CD4-positive, alpha-beta T cell (primary cell): ENCODE data around the gene MYRIP. TPM values are rescaled to one million over a fixed set of nuclear protein-coding genes. Genes with fewer than 3 reads are reported as not detected.

Experiments used
- ATAC-seq: fragments of 200-7000 bp; cut with Tn5 transposase; one replicate; pipeline ENCODE4 v1.10.0; 2022; ENCODE audit warnings: mild to moderate bottlenecking; ENCODE audit not compliant: poor library complexity
- CTCF ChIA-PET: fragments of 350-600 bp; sonication (Branson Sonifier 250); formaldehyde crosslinking; loops from one replicate; lab custom pipeline; 2021; ENCODE audit warnings: antibody characterized with exemption, inconsistent platforms; lab: Charles Lee
- POLR2A ChIA-PET: fragments of 350-600 bp; sonication (Branson Sonifier 250); formaldehyde crosslinking; loops from one replicate; lab custom pipeline; 2021; ENCODE audit warnings: antibody characterized with exemption, inconsistent platforms; lab: Charles Lee
- DNase-seq, 14 experiments: peaks; one replicate each; pipeline ENCODE4 v3.0.0-alpha.2; 2013 to 2020; ENCODE audit warnings: mixed read lengths in 2 of 14
- H3K27ac ChIP-seq, 2 donors: one replicate each; pipeline versions ENCODE4 v1.5.1 to v1.7.0; 2013; ENCODE audit warnings: low read length in 2 of 2, low read depth in 1 of 2, mild to moderate bottlenecking in 1 of 2
- H3K27me3 ChIP-seq, 2 experiments: 1 replicate in 1 of 2; 2 replicates in 1 of 2; pipeline versions ENCODE4 v1.6.1 to v1.7.0; 2013; ENCODE audit warnings: low read length in 2 of 2, control low read depth in 1 of 2, mild to moderate bottlenecking in 1 of 2, moderate library complexity in 1 of 2; ENCODE audit not compliant: insufficient read depth in 2 of 2, control insufficient read depth in 1 of 2
- H3K36me3 ChIP-seq: one replicate; pipeline ENCODE4 v1.6.1; 2013; ENCODE audit warnings: low read length, control low read depth; ENCODE audit not compliant: insufficient read depth
- H3K4me1 ChIP-seq: one replicate; pipeline ENCODE4 v1.6.1; 2013; ENCODE audit warnings: low read length, control low read depth; ENCODE audit not compliant: insufficient read depth
- H3K4me3 ChIP-seq: one replicate; pipeline ENCODE4 v1.5.1; 2013; ENCODE audit warnings: mild to moderate bottlenecking, low read length, moderate library complexity
- H3K9me3 ChIP-seq, 2 experiments: 1 replicate in 1 of 2; 2 replicates in 1 of 2; pipeline versions ENCODE4 v1.6.1 to v1.7.0; 2013; ENCODE audit warnings: low read length in 2 of 2, mild to moderate bottlenecking in 2 of 2, control low read depth in 1 of 2, moderate library complexity in 1 of 2; ENCODE audit not compliant: control insufficient read depth in 1 of 2, insufficient read depth in 1 of 2
- H3K27ac Mint-ChIP-seq: one replicate; pipeline ENCODE4 v1.8.0; 2020; ENCODE audit warnings: mixed read lengths
- H3K27me3 Mint-ChIP-seq: one replicate; pipeline ENCODE4 v1.8.0; 2021; ENCODE audit warnings: mixed read lengths
- H3K36me3 Mint-ChIP-seq: one replicate; pipeline ENCODE4 v1.8.0; 2021; ENCODE audit warnings: low read depth, mixed read lengths
- H3K4me1 Mint-ChIP-seq: one replicate; pipeline ENCODE4 v1.8.0; 2021; ENCODE audit warnings: low read depth, mixed read lengths
- H3K4me3 Mint-ChIP-seq: one replicate; pipeline ENCODE4 v1.8.0; 2020; ENCODE audit warnings: mild to moderate bottlenecking, mixed read lengths
- H3K9me3 Mint-ChIP-seq: one replicate; pipeline ENCODE4 v1.8.0; 2020; ENCODE audit warnings: mixed read lengths
- intact Hi-C, 2 experiments: fragments of 100-400 bp; cut with DNase I in 1 of 2; cut with micrococcal nuclease in 1 of 2; formaldehyde crosslinking; loops; one replicate each; pipeline versions ENCODE4 v1.15.1 to v1.9.0; 2023 to 2025; cut with DNase I, micrococcal nuclease
- total RNA-seq, 174 experiments: library from RNA in 2 of 174; stranded (reverse) in 2 of 174; gene quantifications; one replicate each; pipeline ENCODE4 v1.2.3 and lab custom pipeline; 2021 to 2026
- TF ChIP-seq, protein P1 (sequence below): fragments of 200-600 bp; IDR thresholded peaks from one replicate; pipeline ENCODE4 v1.8.0; 2022; ENCODE audit warnings: antibody characterized with exemption, mild to moderate bottlenecking

Gene MYRIP
- total RNA-seq, 2 experiments from 2014 or later = not detected

DNA sequence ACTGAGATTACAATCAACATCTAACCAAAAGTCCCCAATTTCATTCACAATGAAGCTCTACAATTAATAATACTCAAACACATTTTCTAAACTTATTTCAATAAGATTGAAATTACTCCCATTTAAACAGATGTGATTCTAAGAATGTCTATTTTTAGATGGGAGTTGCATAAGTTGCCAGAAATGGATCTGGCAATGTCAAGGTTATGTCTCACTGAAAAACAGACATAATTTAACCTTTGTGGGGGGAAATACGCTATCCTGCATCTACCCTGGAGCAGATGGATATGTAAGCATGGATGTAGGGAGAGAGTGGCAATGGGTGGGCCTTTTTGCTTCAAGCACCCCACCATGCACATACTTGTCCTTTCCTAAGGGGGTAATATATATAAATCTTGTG, 493.4 kb downstream of the MYRIP start:
- H3K36me3 Mint-ChIP-seq = peaks cover 39% of the 10 kb centered on the region
- ATAC-seq = no peak
- CTCF ChIA-PET = no interaction called here

DNA sequence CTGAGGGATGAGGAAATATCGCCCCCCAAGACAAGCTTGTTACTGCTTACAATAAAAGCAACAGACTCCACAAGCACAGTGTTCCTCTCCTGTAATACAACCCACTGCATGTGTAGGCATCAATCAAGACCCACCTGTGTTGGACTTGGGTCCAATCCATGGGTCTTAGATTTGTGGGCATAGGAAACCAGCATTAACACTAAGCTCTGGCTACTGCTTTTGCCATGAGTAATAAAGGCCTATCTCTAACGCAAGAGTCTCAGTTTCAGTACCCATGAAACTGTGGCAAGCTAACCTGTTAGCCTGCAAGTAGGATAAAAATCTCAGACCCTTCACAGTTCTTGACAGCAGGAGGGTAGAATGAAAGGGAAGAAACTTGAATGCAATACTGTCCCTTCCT, 494.9 kb downstream of the MYRIP start:
- peaks cover 10% of the 10 kb centered on the region for H3K4me1 Mint-ChIP-seq
- no peaks in the 10 kb centered on the region for H3K36me3 ChIP-seq
- ATAC-seq (no peak), DNase-seq (no peak)
- no peaks in the 10 kb centered on the region for H3K27me3 ChIP-seq
- H3K27ac ChIP-seq = no peak overlapping the region
- peaks cover 8% of the 10 kb centered on the region for H3K4me1 ChIP-seq
- H3K27ac Mint-ChIP-seq = no peak overlapping the region
- no peak overlapping the region for H3K4me3 Mint-ChIP-seq
- no peaks in the 10 kb centered on the region for H3K9me3 Mint-ChIP-seq
- TF ChIP-seq, protein P1, sequence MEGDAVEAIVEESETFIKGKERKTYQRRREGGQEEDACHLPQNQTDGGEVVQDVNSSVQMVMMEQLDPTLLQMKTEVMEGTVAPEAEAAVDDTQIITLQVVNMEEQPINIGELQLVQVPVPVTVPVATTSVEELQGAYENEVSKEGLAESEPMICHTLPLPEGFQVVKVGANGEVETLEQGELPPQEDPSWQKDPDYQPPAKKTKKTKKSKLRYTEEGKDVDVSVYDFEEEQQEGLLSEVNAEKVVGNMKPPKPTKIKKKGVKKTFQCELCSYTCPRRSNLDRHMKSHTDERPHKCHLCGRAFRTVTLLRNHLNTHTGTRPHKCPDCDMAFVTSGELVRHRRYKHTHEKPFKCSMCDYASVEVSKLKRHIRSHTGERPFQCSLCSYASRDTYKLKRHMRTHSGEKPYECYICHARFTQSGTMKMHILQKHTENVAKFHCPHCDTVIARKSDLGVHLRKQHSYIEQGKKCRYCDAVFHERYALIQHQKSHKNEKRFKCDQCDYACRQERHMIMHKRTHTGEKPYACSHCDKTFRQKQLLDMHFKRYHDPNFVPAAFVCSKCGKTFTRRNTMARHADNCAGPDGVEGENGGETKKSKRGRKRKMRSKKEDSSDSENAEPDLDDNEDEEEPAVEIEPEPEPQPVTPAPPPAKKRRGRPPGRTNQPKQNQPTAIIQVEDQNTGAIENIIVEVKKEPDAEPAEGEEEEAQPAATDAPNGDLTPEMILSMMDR = no peak
- ChIA-PET CTCF (interaction anchor here (0.9 to 1.1 kb wide), 2 partner anchors 13 to 148 kb away, joined by 3 read pairs; no protein-coding TSS in a partner anchor), POLR2A (interaction anchor here (1.4 kb wide), 1 partner anchor 10 kb away, joined by 3 read pairs; no protein-coding TSS in a partner anchor)
- H3K9me3 ChIP-seq = no peaks in the 10 kb centered on the region
- no peaks in the 10 kb centered on the region for H3K27me3 Mint-ChIP-seq
- H3K36me3 Mint-ChIP-seq = peaks cover 29% of the 10 kb centered on the region
- H3K4me3 ChIP-seq = no peak overlapping the region
- intact Hi-C loops = no loop called here

More for the DNA sequence above, 493.4 kb downstream of the MYRIP start:
- H3K36me3 ChIP-seq = no peaks in the 10 kb centered on the region
- no peak overlapping the region for H3K4me3 ChIP-seq
- Mint-ChIP-seq H3K27me3 (no peaks in the 10 kb centered on the region), H3K4me3 (no peak overlapping the region), H3K9me3 (no peaks in the 10 kb centered on the region), H3K27ac (no peak overlapping the region), H3K4me1 (no peaks in the 10 kb centered on the region)
- no peaks in the 10 kb centered on the region for H3K9me3 ChIP-seq
- H3K4me1 ChIP-seq = no peaks in the 10 kb centered on the region
- no peaks in the 10 kb centered on the region for H3K27me3 ChIP-seq
- no peak for DNase-seq
- no peak overlapping the region for H3K27ac ChIP-seq
- POLR2A ChIA-PET = no interaction called here
- intact Hi-C loops = no loop called here
- TF ChIP-seq, protein P1 = no peak

DNA sequence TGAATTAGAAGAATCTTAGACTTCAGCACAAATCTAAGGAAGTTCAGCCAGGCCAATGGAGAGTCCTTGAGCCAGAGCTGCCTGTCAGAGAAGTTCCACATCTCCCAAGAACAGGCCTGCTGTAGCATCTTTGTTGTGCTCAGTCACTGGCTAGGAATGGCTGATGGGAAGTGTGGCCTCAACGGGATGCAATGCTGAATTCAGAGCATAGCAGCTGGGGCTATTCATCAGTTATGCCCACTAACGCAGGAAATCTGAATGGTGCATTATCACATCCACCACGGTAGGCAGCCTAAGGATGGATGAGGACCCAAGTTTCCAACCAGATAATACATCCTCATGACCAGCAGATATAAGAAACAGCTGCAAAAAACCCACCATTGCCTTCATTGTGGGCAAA, 496.9 kb downstream of the MYRIP start:
- H3K27me3 ChIP-seq = no peaks in the 10 kb centered on the region
- H3K9me3 ChIP-seq = no peaks in the 10 kb centered on the region
- H3K4me3 Mint-ChIP-seq = peak overlapping the region; percentile 15
- H3K27me3 Mint-ChIP-seq = no peaks in the 10 kb centered on the region
- peaks cover 29% of the 10 kb centered on the region for H3K36me3 Mint-ChIP-seq
- ChIA-PET CTCF (interaction anchor here (3.5 kb wide), 1 partner anchor 11 kb away, joined by 18 read pairs; no protein-coding TSS in a partner anchor), POLR2A (no interaction called here)
- H3K9me3 Mint-ChIP-seq = no peaks in the 10 kb centered on the region
- ATAC-seq (no peak), DNase-seq (no peak)
- H3K27ac ChIP-seq = no peak overlapping the region
- no peak overlapping the region for H3K4me3 ChIP-seq
- TF ChIP-seq, protein P1 = no peak
- peaks cover 28% of the 10 kb centered on the region for H3K4me1 Mint-ChIP-seq
- H3K27ac Mint-ChIP-seq = no peak overlapping the region
- H3K36me3 ChIP-seq = peaks cover 3% of the 10 kb centered on the region
- peaks cover 11% of the 10 kb centered on the region for H3K4me1 ChIP-seq
- intact Hi-C loops = loop anchor here in 1 of 2 experiments (5.0 kb wide), 1 partner anchor 171 kb away; the partner anchor contains the start of gene ZNF619
